ENCODE measurements around the gene RAPGEF1.

Gene RAPGEF1

DNA sequence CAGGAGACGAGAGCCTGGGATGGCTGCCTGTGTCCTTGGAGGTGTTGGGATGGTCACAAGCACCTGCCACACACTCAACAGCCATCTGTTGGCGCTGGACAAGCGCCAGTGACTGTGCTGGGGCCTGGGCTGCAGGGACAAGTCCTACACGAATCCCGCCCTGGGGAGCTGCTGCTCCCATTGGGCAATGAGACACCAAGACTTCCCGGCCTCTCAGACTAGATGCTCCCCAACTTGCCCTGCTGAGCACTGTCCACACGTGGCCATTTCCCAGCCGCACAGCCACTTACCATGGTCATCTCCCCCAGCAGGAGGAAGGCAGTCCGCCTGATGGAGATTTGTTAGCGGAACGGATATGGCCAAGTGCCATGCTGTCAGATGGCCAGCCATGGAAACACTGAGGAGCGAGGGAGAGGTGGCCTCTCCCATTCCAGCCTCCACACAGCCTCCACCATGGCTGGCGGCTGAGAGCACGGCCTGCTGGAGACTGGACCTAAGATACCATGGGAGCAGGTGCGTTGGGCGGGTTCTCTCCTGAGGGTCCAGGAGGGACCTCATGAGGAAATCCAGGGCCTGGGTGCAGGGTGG, 150.7 kb downstream of the RAPGEF1 start:
- FAIRE-seq: no peak
- no peak for DNase-seq (ENCODE audit: low spot score)

DNA sequence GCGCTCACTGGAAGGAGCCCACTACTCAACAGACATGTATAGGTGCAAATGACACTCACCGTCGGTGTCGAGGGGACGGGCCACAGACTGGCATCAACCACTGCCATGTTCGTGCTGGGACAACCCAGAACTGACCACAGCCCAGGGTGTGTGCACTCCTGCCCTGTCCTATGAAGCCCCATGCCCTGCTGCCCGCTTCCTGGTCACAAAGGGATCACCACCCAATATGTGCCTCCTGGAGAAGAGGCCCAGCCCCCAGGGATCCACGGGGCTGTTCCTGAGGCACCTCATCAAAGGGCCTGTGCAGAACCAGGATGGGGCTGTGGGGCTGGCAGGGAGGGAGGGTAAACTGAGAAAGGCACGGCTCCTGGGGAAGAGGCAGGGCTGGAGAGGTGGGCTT, 151.5 kb downstream of the RAPGEF1 start:
- no peak for FAIRE-seq
- DNase-seq (ENCODE audit: low spot score): no peak

DNA sequence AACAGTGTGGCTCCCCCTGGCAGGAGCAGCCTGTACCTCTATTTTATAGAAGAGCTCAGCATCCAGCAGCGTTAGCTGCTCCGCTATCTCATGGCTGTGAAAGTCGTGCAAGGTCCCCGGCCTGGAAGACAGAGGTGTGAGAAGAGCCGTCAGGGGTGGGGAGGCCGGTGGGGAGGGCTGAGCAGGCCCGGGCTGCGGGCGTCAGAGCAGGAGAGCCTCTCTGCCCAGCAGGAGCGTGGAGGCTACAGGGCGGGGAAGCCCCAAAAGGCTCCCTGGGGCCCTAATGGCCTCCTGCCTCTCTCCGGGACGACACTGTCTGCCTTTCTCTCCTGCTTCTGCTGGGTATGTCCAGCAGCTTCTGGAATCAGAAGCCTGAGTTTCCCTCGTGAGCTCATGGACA, 152.0 kb downstream of the RAPGEF1 start:
- FAIRE-seq (no peak), DNase-seq (ENCODE audit: low spot score) (no peak)

DNA sequence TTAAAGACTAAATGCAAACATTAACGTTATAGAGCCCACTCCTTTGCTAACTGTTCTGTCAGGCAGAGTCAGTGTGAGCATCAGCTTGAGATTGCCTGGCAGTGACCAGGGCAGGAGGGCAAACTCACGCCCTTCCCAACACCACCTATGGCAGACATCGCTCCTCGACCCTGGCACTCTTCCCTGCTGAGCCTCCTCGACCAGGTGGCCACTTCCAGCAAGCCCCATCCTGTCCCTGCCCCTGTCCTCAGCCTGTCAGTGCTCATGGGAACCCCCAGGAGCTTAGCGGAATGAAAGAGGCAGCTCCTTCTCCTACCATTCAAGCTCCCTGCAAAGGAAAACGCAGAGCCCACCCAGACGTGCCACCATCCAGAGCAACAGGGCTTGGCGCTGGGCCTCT, 152.5 kb downstream of the RAPGEF1 start:
- no peak for FAIRE-seq
- no peak for DNase-seq (ENCODE audit: low spot score)

DNA sequence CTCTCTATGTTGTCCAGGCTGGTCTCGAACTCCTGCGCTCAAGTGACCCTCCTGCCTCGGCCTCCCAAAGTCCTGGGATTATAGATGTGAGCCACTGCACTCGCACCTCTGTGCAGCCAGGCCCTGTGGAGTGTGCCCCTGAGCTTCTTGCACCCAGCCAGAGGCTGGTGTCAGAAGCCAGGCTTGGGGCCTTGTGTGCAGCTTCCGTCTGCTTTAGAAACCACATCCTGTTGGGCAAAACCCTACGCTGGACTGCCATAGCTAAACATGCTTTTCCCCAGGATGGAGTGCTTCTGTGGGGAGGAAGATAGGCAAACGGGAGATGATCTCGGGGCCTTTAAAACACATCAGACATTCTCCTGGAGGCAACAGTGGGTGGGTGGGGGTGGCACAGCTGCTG, 154.5 kb downstream of the RAPGEF1 start:
- DNase-seq (ENCODE audit: low spot score): no peak

DNA sequence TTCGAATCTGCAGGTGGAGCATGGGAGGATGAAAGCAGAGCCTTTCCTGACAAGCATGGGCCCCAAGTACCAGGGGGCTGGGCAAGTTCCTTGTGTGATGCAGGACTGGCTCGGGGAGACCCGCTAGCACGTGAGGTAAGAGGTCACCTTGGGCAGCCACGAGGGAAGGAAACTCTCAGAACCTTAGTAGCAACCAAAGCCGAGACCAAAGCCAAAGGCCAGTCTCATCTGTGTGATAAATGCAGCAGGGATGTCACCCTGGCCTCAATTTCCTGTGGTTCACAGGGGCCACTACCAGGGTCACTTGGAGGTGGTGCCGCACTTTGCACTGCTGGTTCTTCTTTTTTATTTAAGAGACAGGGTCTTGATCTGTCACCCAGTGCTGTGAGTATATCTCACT, 155.0 kb downstream of the RAPGEF1 start:
- FAIRE-seq (no peak), DNase-seq (ENCODE audit: low spot score) (no peak)

More for the DNA sequence above, 154.5 kb downstream of the RAPGEF1 start:
- FAIRE-seq: no peak

DNA sequence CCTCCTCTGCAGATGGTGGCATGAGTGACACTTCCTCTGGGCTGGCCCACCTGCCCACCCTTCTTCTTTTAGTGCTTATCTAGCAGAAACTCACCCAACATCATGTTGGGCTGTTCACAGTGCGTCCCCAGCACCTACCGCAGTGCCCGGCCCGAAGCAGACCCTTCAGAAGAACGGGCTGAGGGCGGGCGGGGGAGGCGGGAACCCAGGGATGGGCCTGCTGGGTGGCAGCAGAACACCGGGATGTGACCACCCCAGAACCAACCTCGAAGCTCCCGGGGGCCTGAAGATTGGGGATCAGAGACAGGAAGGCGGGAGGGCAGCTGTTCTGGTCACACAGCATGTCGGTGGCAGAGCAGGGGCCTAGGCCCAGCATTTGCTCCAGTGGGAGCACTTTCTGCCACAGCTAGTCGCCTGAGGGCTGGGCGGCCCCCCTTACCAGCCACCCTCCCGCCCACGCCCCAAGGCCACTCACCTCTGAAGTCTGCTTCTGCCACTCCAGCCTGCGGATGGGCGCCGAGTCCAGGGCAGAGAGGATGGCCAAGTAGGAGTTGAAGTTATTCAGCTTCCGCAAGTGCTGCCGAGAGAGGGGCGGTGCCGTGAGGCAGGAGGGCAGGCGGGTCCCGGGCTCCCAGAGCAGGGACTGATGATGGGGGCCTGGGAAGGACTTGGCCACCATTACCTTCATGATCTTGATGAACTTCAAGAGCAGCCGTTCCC, 155.9 kb downstream of the RAPGEF1 start:
- DNase-seq (ENCODE audit: low spot score) (no peak), FAIRE-seq (no peak)

DNA sequence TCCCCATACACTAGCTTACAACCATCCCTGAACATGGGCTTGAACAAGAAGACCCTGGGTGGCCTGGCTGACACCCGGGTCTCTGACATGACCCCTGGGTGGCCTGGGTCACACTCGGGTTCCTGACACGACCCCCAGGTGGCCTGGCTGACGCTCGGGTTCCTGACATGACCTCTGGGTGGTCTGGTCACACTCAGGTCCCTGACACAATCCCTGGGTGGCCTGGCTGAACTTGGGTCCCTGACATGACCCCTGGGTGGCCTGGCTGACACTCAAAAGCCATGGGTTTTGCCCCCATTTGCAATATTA, 156.6 kb downstream of the RAPGEF1 start:
- DNase-seq (ENCODE audit: low spot score) (no peak), FAIRE-seq (no peak)

DNA sequence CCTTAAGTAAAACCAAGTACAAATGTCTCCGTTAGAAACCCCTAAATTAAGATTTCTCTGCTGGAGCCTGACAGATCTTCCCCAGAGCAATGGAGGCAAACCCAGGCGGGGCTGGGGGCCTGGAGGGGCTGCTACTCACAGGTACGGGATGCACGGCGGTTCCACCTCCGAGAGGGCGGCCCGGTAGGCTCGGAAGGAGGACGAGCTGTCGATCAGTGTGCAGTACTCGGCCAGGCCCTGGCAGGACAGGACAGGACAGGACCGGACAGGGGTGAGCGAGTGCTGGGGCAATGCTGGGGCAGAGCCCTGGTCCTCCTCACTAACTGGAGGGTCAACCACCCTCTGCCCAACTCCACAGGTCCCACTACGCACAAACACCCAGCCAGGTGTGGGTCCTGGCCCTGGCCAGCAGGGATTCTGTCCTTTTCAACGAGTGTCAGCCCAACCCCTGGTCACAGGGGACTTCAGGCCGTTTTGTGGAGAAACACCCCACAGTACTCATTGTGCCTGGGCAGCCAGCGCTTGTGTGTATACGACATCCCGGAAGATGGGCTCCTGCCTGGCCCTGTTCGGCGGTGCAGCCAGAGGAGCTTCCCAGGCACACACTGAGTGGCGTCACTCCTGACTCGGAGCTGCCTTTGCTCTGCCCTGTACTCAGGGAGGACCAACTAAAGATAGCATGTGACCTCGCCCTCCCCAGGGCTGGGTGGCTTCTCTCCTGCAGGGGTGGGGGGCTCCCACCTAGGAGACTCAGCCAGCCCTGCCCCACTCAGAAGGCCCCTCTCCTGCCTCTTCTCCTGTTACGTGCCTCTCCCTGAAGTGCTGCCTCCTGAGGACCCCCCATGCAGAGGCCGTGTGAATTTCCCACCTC, 157.2 kb downstream of the RAPGEF1 start:
- FAIRE-seq (no peak), DNase-seq (ENCODE audit: low spot score) (no peak)

DNA sequence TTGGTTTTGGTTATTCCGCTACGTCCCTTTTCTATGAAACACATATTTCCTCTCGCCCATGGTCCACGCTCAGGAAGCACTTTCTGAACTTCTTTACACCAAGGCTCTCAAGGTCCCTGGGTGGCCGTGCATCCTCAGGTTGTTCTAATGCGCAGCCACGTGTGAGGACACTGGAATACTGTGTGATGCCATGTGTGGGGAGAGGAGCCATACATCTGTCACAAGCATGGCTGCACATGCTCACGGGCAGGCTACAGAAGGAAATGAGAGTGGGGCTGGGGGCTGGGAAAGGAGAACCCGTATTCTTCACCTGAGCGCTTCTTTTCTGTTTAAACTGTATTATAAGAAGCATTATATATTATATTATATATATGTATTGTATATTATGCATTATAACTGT, 157.8 kb downstream of the RAPGEF1 start:
- DNase-seq (ENCODE audit: low spot score) (no peak), FAIRE-seq (no peak)

DNA sequence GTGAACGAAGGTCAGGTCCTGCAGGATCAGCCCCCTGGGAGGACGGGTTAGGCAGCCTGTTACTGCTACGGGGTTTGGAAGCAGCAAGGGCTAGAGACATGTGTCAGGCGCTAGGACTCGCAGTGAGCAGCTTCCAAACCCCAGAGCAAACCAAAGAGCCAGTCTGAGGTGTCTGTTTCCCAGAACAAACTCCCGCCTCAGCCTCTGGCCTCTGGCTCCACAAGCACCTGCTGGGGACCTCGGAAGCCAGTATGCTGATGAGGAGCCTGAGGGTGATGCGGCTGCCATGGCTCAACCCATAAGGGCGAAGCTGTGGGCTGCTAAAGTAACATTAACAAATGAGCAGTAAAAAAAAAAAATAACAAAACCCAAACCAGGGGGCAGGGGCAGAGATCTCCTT, 159.5 kb downstream of the RAPGEF1 start:
- no peak for DNase-seq (ENCODE audit: low spot score)
- no peak for FAIRE-seq

DNA sequence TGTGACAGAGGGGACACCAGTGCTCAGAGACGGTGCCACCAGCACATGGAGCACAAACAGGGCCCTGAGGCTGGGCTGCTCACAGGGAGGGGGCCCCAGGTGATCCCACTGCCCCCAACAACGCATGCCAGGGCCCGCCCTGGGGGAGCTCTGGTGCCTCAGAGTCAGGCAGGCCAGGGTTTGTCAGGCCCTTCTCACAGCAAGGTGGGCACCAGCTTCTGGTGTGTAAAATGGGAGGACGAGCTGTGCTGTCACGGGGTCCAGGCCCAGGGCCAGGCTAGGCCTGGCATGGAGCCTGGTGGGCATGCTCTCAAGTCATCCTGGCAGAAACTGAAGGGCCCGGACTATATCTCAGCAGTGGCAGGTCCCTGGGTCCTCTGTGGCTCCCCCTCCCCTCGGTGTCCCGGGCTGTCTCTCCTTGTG, 160.1 kb downstream of the RAPGEF1 start:
- DNase-seq (ENCODE audit: low spot score) (no peak), FAIRE-seq (no peak)

DNA sequence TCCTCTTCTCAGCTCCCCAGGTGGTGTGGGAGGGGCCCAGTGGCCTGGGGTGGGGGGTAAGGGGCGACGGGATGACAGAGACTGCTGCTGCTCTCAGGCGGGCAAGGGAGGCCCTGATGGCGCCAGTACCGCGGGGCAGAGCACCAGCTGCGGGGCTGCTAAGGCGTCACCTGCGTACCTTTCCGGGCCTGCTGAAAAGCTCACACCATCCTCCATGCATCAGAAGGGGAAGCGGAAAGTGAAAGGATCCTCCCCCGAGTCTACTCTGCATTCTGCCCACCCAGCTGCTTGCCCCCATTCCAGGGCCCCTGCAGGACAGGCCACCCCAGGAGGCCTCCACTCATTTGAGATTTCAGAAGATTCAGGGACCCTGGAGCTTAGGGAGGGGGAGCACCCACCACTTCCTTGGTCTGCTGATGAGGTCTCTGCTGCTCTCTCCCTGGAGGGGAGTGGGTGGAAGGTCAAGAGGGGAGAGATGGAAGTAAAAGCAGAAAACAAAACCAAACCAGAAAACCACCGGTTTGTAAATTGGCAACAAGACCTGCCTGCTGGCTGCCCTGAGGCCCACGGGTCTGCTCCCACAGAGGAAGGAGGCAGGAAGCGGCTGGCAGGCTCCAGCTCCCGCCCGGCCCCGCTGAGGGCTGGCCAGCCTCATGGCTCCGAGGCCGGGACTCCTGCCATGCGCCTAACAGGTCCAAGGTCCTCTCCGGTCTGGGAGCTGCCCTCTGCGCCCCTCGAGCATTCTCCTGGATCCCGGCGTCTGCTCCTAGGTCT, 161.0 kb downstream of the RAPGEF1 start:
- DNase-seq (ENCODE audit: low spot score) (no peak), FAIRE-seq (no peak)

DNA sequence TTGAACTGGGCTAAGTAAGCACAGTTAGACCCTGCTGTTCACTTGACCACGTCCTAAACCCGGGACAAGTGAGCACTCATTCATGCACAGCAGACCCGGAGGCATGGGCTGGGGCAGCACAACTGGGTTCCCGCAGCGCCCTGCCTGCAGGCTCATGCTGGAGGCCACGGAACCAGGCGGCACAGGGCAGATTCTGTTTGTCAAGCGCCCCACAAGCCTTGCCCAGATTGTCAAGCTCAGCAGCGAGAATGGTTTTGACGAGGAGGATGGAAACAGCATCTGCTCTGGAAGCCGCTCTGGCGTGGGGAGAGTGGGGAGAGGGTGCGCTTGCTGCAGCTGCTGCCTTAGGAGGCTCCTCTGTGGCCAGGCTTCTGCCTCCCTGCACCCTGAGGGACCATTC, 161.9 kb downstream of the RAPGEF1 start:
- no peak for DNase-seq (ENCODE audit: low spot score)
- FAIRE-seq: no peak

DNA sequence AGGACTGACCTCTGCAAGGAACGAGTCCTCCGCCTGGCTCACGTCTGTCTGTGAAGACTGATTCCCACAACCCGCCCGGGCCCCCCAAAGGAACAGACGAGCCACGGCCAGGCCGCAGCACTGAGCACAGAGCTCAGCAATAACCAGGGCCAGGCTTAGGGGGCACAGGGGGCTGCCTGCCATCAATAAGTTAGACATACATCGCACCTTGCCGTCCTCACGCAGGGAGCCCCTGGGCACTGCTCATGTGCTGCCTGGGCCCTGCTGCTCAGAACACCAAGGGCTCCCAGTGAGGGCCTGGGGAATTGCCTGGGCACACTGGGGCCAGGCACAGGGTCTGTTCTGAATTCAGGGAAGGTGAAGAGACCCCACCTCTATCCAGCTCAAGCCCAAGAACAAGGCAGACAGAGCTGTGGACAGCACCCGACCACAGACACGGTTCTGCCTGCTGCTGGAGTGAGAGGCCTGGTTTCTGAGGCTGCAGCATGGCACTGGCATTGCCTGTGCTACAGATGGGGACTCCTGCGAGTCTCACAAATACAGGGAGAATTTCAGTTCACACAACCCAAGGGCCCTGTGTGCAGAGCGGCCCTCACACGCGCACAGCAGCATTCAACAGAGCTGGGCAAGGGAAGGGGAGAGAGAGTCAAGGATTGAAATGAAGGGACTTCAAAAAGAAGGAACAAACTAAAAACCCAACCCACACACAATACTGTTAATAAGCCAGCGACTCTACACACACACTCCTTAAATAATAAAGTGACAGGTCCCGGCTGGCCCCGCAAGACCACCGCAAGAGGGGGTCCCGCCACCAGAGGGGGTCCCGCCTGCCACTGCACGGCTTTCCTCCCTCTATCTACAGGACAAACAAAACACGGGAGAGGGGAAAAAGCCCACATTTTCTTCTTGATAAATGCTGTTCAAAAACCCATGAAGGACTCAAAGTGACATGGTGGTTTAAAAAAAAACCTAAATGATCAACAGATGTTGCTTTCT, 162.6 kb downstream of the RAPGEF1 start:
- DNase-seq (ENCODE audit: low spot score) (no peak), FAIRE-seq (no peak)

DNA sequence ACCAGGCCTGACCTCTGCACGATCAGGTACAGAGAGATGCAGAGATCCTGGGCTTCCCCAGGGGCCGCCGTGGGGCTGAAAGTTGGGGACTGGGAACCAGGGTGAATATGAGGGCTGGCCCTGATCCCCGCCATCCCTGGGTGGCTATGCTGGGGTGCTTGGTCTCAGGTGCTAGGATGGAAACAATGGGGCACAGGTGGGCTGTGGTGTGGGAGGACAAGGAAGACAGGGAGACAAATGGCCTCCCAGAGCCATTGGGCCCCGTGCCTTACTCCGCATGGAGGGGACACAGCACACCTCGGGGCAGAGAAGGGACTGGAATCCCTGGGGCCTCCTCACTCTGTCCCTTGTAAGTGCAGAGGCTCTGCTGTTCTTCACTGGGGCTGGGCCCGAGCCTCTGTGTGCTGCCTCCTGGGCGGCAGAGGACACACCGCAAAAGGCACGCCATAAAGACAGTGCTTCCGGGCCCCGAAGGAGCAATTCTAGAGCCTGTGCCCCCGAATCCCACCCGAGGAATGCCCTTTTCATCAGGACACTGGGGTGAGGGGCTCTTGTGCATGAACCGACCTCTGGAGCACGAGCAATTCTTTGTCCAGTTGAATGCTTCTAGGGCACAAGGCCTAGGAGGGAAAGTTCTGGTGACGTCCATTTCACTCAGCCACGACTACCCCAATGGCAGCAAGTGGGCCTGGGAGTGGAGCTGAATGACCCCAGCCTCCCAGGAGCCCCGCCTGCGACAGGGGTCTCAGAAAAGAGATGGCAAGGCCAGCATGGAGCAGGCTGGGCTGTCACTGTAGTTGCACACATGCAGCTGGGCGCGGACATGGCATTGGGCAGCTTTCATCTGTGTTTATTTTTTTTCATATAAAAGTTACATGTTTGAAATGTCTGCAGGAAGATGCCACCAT, 163.7 kb downstream of the RAPGEF1 start:
- FAIRE-seq (no peak), DNase-seq (ENCODE audit: low spot score) (no peak)

DNA sequence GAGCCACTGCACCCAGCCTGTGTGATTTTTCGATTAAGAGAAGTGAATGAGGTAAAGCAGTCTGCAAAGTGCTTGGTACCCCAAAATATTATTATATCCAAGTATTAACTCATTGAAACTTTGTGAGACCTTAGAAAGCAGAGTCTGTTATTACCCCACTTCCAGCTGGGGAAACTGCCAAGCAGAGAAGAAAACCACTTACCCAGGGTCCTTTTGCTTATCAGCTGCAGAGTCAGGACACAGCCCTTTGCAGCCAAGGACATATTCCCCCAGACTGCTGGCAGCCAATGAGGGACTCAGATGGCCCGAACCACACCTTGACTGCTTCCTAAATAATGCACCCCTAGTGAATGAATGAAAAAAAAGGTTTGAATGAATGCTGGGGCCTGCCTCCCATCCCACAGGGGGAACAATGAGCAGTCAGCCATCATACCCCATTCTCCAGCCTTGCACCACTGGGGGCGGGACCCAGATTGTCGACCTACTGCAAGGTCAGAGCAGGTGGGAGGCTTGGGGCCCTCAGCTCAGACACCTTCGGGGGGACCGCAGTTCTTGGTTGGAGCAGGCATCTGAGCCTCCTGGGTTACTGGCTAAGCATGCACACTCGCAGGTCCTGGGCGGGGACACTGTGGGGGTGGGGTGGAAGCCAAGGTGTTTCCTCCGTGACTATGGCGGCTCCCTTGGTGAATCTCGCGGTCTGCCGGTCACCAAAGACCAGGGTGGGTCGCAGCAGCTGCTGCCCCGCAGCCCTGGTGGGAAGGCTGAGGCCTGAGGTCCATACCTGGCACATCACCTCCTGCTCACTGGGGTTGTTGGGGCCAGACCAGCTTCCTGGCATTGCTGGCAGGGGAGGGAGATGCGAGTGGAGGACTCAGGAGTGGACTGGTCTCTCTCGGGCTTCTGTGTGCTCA, 164.9 kb downstream of the RAPGEF1 start:
- DNase-seq (ENCODE audit: low spot score) (no peak), FAIRE-seq (no peak)

DNA sequence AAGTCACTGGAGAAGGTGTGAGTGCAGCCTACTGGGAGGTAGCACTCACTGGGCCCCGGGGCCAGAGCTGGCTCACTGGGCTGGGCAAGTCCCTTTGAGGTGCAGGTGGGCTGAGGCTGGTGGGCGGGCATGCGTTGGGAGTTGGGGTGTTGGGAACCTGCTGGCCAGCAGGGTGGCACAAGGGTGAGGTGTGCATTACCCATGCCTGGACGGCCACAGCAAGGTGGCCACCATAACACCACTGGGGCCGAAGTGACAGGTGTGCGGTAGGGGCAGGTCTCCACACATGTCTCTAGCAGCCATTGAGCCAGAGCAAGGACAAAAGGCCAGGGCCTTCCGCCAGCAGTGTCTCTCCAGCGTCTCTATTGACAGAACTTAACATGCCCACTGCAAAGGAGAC, 172.0 kb downstream of the RAPGEF1 start:
- FAIRE-seq: no peak
- no peak for DNase-seq (ENCODE audit: low spot score)

DNA sequence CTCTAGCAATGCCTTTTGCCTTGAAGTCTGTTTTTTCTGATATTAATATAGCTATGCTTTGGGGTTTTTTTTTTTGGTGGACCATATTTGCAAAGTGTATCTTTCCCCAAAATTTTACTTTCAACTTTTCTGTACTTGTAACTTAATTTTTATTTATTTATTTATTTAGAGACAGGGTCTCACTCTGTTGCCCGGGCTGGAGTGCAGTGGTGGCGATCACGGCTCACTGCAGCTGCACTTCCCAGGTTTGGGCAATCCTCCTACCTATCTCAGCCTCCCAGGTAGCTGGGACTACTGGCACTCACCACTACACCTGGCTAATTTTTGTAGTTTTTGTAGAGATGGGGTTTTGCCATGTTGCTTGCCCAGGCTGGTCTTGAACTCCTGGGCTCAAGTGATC, 173.7 kb downstream of the RAPGEF1 start:
- DNase-seq (ENCODE audit: low spot score) (no peak), FAIRE-seq (no peak)

Measured in urothelium cell line (cell line).